K562 (cell line): ENCODE measurements around the gene NAPB. TPM values are rescaled to one million over a fixed set of nuclear protein-coding genes. Genes with fewer than 3 reads are reported as not detected.

Experiments used
- BRD4 ChIP-seq: fragments of 200-600 bp; sonication (generic); IDR thresholded peaks from 2 replicates; pipeline ENCODE4 v1.6.1; 2017; ENCODE audit warnings: inconsistent platforms
- CBFA2T3 ChIP-seq: fragments of 450-650 bp; IDR thresholded peaks from 2 replicates; pipeline ENCODE4 v1.6.1; 2017
- HBP1 ChIP-seq: fragments of 450-650 bp; formaldehyde crosslinking; IDR thresholded peaks from 2 replicates; pipeline ENCODE4 v1.4.0; 2022; ENCODE audit warnings: missing genetic modification characterization
- HDAC1 ChIP-seq, 2 experiments: fragments of 450-650 bp; IDR thresholded peaks; 2 replicates each; pipeline ENCODE4 v1.6.1; 2016 to 2017; ENCODE audit warnings: inconsistent platforms in 1 of 2, mild to moderate bottlenecking in 1 of 2, moderate library complexity in 1 of 2
- KDM5B ChIP-seq: fragments of 200-600 bp; sonication (generic); IDR thresholded peaks from 2 replicates; pipeline ENCODE4 v1.6.1; 2012; ENCODE audit warnings: low read depth, mild to moderate bottlenecking, moderate library complexity, low read length, control low read depth, inconsistent platforms; ENCODE audit not compliant: insufficient replicate concordance
- L3MBTL2 ChIP-seq: fragments of 450-650 bp; IDR thresholded peaks from 2 replicates; pipeline ENCODE4 v1.6.1; 2016; ENCODE audit warnings: mild to moderate bottlenecking, moderate library complexity
- MNT ChIP-seq, 2 experiments: fragments of 450-650 bp; conservative IDR thresholded peaks; 2 replicates each; pipeline ENCODE4 v1.6.1; 2017; ENCODE audit warnings: mild to moderate bottlenecking in 2 of 2, moderate library complexity in 2 of 2
- MXI1 ChIP-seq: IDR thresholded peaks from 2 replicates; pipeline ENCODE4 v1.6.1; 2011; ENCODE audit warnings: low read depth, mild to moderate bottlenecking, improper control_type of control experiment, low read length
- PPARD ChIP-seq: fragments of 250-450 bp; sonication (Bioruptor Pico); IDR thresholded peaks from 2 replicates; pipeline ENCODE4 v1.8.0; 2022; ENCODE audit warnings: inconsistent platforms, mild to moderate bottlenecking, moderate library complexity
- RB1 ChIP-seq: fragments of 450-650 bp; IDR thresholded peaks from 2 replicates; pipeline ENCODE4 v1.6.1; 2017; ENCODE audit warnings: low read depth, mild to moderate bottlenecking
- RHOXF2B ChIP-seq: fragments of 250-450 bp; sonication (Bioruptor Pico); conservative IDR thresholded peaks from 2 replicates; pipeline ENCODE4 v1.5.1; 2021
- SP2 ChIP-seq: IDR thresholded peaks from 2 replicates; pipeline ENCODE4 v1.6.1; 2011; ENCODE audit warnings: mild to moderate bottlenecking, low read depth, low read length, moderate library complexity; ENCODE audit not compliant: poor library complexity, severe bottlenecking; ENCODE audit errors: extremely low read depth
- TAF1 ChIP-seq: IDR thresholded peaks from 2 replicates; pipeline ENCODE4 v1.6.1; 2011; ENCODE audit warnings: mild to moderate bottlenecking, low read length, moderate library complexity; ENCODE audit not compliant: insufficient read depth, control insufficient read depth, severe bottlenecking; ENCODE audit errors: extremely low read depth
- XRCC4 ChIP-seq: IDR thresholded peaks from one replicate; pipeline ENCODE4 v1.6.1; 2011; ENCODE audit not compliant: insufficient read depth, insufficient read length; ENCODE audit errors: extremely low read depth
- ZNF146 ChIP-seq: IDR thresholded peaks from one replicate; pipeline ENCODE4 v1.6.1; 2018; ENCODE audit warnings: missing compliant biosample characterization; ENCODE audit not compliant: unreplicated experiment
- ZNF212 ChIP-seq: fragments of 450-650 bp; formaldehyde crosslinking; IDR thresholded peaks from 2 replicates; pipeline ENCODE4 v1.4.0; 2020; ENCODE audit warnings: mild to moderate bottlenecking
- ZNF316 ChIP-seq: fragments of 450-650 bp; IDR thresholded peaks from 2 replicates; pipeline ENCODE4 v1.6.1; 2016
- polyA plus RNA-seq, 8 experiments: library from polyadenylated mRNA; depleted of rRNA in 4 of 8; stranded (reverse) in 5 of 8; unstranded in 3 of 8; fragments of >200 nt; fragmentation: Nextera tagmentation in 2 of 8; fragmentation: Illumina TruSeq in 1 of 8; extraction: Ambion mirVana in 2 of 8; extraction: Trizol in 1 of 8; gene quantifications; 2 replicates each; pipeline versions ENCODE4 v1.2.1 to v1.2.3, GENCODE V29; 2011 to 2014; ENCODE audit warnings: inconsistent platforms in 1 of 8, missing spikeins in 1 of 8
- total RNA-seq, 7 experiments: library from RNA; depleted of rRNA in 6 of 7; stranded (reverse); fragments of >200 nt in 6 of 7; fragmentation: Illumina TruSeq in 2 of 7; extraction: Trizol in 2 of 7; gene quantifications; 2 replicates each; pipeline versions ENCODE4 v1.2.1 to v1.2.3, GENCODE V29; 2011 to 2021; ENCODE audit warnings: low replicate concordance in 1 of 7
- TF ChIP-seq, protein P1 (sequence below): sonication (generic); formaldehyde crosslinking; IDR thresholded peaks from 2 replicates; pipeline ENCODE4 v1.8.1; 2023; ENCODE audit warnings: mild to moderate bottlenecking, missing genetic modification reagents
- TF ChIP-seq, protein P2 (sequence below): sonication (generic); formaldehyde crosslinking; IDR thresholded peaks from 2 replicates; pipeline ENCODE4 v1.9.0; 2022; ENCODE audit warnings: mild to moderate bottlenecking, missing genetic modification reagents

The NAPB gene
- total and polyA plus RNA-seq, 9 of the 15 experiments (the other 6 are each of a cell fraction or from before 2014, with no cell fraction given), result 1.4 to 7.7 (median 5.2) TPM

DNA sequence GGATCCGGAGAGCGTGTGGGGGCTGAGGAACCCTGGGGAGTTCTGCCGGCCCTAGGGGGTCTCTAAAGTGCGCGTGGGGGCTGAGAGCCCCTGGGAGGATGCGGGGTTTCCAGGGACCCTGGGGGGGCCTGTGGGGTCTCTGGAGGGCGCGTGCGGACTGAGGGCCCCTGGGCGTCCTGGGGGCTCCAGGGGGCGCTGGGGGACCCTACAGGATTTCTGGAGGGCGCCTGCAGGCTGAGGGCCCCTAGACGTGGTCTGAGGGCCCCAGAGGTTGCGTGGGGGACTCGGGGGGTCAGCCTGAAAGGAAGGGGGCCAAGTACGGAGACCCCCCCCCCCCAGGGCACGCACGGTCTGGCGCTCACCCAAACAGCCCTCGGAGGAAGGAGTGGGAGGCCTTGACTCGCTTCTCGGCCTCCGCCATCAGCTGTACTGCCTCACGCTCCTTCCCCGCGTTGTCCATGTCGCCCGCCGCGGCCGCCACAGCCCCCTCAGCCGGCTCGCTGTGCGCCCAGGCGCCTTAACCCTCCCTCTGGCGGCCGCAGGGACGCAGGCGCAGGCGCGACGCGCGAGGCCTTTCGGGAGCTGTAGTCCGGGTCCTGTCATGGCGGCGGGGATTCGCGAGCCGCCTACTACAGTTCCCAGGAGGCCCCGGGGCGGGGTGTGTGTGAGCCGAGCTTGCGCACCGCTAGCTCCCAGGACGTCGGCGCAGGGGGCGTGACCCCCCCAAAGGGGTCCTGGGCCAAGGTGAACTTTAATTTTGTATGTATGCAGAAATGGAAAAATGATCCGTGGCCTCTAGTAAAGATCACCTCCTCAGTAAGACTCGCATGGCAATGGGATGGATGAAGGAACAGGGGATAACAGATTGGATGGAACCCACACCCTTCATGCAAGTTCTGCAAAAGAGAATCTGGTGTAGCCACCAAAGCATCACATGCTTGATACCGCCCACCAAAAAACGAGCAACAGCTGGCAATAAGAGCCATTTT is at the start of gene NAPB (continued):
- TF ChIP-seq, protein P1, sequence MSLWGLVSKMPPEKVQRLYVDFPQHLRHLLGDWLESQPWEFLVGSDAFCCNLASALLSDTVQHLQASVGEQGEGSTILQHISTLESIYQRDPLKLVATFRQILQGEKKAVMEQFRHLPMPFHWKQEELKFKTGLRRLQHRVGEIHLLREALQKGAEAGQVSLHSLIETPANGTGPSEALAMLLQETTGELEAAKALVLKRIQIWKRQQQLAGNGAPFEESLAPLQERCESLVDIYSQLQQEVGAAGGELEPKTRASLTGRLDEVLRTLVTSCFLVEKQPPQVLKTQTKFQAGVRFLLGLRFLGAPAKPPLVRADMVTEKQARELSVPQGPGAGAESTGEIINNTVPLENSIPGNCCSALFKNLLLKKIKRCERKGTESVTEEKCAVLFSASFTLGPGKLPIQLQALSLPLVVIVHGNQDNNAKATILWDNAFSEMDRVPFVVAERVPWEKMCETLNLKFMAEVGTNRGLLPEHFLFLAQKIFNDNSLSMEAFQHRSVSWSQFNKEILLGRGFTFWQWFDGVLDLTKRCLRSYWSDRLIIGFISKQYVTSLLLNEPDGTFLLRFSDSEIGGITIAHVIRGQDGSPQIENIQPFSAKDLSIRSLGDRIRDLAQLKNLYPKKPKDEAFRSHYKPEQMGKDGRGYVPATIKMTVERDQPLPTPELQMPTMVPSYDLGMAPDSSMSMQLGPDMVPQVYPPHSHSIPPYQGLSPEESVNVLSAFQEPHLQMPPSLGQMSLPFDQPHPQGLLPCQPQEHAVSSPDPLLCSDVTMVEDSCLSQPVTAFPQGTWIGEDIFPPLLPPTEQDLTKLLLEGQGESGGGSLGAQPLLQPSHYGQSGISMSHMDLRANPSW (CRISPR knock-in tag), result no peak
- TF ChIP-seq KDM5B (peak; percentile 68), RB1 (no peak; the same call in 1 of the 2 replicates), ZNF212 (CRISPR knock-in tag) (no peak), RHOXF2B (CRISPR knock-in tag) (no peak), XRCC4 (no peak), HBP1 (CRISPR knock-in tag) (no peak), SP2 (no peak), ZNF316 (no peak), MNT (conservative IDR thresholded peaks at IDR 0.05) (peak in 1 of 2 experiments; percentile 55; a peak in 1 of 4 replicates), L3MBTL2 (peak; percentile 14; the same call in 1 of the 2 replicates), TAF1 (peak; percentile 66), HDAC1 (IDR thresholded peaks at IDR 0.05) (no peak), PPARD (no peak), MXI1 (no peak), ZNF146 (CRISPR knock-in tag) (no peak), CBFA2T3 (no peak), BRD4 (no peak)
- TF ChIP-seq, protein P2, sequence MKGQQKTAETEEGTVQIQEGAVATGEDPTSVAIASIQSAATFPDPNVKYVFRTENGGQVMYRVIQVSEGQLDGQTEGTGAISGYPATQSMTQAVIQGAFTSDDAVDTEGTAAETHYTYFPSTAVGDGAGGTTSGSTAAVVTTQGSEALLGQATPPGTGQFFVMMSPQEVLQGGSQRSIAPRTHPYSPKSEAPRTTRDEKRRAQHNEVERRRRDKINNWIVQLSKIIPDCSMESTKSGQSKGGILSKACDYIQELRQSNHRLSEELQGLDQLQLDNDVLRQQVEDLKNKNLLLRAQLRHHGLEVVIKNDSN (CRISPR knock-in tag), result no peak
